T follicular helper cell (primary cell): ENCODE results near the gene ZNF830.
"Not testable (repeated sequence)": the region's sequence is repeated elsewhere in the genome, so short reads cannot be mapped to it uniquely, and the experiment has no call there.

Source experiments
- DNase-seq: peaks from one replicate; pipeline ENCODE4 v3.0.0-alpha.2; 2020; ENCODE audit warnings: low read depth

The ZNF830 gene

DNA sequence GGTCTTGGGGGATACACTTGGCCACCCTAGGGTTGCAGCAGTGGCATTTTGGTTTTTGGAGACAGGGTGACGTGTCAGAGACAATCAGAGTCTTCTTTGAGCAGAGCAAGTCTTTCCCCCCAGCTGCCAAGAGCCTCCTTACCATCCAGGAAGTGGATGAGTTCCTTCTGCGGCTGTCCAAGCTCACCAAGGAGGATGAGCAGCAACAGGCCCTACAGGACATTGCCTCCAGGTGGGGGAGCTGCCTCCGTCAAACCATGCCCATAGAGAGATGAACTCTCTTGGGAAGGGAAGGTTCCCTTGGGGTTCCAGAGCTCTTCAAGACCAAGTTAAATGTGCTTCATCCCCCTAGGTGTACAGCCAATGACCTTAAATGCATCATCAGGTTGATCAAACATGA is 30.3 kb downstream of the ZNF830 start:
- no peak for DNase-seq

DNA sequence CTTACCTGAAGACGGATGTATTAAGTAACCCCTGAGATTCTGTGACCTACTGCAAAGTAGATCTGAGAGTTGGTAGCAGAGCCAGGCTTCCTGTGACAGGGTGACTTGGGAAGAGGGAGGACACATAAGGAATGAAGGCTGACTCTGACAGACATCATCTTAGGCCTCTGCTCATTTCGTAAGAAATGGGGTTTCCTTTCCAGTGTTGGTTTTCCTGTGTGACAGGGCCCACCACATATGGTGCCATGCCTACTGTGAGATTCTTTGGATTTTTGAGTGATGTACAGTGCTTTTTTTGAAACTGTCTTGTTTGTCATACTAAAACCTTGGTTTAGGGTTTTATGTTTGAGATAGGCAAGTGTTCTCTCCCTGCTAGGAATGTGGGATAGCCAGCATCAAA is 31.7 kb downstream of the ZNF830 start:
- no peak for DNase-seq

DNA sequence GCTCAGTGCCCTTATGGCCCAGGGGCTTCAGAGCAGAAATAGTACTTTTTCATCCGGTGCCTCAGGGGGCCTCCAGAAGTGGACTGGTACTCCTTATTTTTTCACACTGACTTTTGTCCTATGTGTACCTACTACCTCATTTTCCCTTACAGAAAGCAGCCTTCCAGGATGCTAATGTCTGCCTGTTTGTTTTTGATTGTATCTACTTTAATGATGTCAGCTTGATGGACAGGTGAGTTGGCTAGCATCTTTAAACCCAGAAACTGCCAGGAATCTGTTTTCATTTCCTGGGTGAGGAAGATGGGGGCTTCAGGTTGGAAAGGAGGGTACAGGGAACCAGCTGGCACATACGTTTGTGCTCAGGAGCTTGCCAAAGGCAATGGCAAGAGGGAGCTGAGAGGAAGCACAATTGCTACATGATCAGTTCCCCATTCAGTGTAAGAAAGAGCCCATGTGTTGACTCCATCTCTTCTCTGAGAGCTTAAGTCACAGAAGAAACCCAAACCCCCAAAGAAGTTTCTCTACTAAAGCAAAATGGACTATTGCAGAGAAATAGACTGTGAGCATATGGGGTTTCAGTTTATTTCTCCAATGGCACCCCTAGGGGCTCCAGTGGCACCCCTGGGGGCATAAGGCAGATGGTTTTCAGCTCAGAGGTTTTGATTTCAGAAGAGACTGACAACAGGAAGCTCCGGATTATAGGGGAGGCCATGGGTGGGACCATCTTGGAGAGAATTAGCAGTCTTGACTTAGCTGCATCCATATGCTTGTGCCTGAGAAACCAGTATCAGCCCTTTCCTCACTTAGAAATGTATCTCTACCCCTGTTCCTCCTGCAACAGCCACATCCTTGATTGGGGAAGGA is 35.3 kb downstream of the ZNF830 start:
- DNase-seq: no peak

DNA sequence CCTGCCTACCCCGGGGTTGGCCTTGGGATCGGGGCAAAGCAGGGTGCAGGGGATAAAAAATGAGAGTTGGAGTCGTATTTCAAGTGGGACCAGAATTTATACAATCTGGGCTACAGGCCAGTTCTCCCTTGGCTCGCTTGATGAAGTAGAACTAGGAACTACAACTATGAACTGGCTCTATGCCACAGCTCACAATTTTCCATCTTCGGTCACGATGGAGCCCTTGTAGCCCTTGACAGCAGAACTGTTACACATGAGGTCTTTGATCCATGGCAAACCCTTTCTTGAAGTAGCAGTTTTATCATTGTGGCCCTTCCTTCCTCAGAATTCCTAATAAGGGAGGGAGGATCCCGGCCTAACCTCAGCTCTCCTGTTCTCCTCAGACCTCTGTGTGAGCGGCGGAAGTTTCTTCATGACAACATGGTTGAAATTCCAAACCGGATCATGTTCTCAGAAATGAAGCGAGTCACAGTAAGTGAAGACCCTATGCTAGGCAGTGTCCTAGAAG is 36.1 kb downstream of the ZNF830 start:
- no peak for DNase-seq

GRCh38 chr17:34998205-34998604 is 36.9 kb downstream of the ZNF830 start:
- DNase-seq: peak; percentile 67

DNA sequence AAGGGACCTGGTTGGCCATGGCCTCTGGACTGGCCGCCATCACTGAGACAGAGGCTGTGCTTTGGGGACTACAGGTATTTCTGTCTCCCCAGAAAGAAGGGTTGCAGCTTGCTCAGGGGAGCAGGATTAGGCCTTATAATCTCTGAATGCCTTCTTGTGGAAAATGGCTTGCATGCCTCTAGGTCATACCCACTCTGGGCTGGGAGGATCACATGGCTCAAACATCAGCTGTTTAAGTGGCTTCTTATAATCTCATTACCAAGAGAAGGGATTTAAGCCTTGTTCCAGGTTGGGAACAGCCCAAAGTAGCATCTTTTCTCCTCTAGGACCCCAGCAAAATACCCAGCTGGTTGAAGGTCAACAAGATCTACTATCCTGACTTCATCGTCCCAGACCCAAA is 38.1 kb downstream of the ZNF830 start:
- no peak for DNase-seq

GRCh38 chr17:35000965-35001364 is 39.6 kb downstream of the ZNF830 start:
- not testable (repeated sequence) for DNase-seq

- no peak for DNase-seq
Observed at GRCh38 chr17:35001549-35001948, 40.2 kb downstream of the ZNF830 start.

GRCh38 chr17:35002876-35003551 is 41.7 kb downstream of the ZNF830 start:
- no peak for DNase-seq

DNA sequence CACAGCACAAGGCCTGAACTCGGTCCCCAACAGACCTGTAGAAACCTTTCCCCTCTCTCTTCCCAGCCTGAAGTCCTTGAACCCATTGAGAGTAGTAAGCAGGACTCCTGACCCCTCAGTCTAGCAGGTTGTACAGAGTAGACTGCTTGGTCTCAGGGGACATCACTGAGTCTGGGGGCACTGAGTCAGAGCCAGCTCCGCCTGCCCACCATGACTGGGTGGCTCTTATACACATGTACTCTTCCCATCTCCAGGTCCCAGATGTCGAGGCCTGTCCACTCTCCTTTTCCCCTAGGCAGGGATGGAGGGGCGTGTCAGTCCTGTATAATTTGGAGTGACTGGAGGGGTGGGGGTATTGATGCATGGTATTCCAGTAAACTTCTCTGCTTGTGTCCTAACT is 42.4 kb downstream of the ZNF830 start:
- DNase-seq: no peak

- DNase-seq: no peak
Observed at GRCh38 chr17:35006345-35006744, 45.0 kb downstream of the ZNF830 start.

GRCh38 chr17:35006961-35007360 is 45.6 kb downstream of the ZNF830 start:
- no peak for DNase-seq

DNA sequence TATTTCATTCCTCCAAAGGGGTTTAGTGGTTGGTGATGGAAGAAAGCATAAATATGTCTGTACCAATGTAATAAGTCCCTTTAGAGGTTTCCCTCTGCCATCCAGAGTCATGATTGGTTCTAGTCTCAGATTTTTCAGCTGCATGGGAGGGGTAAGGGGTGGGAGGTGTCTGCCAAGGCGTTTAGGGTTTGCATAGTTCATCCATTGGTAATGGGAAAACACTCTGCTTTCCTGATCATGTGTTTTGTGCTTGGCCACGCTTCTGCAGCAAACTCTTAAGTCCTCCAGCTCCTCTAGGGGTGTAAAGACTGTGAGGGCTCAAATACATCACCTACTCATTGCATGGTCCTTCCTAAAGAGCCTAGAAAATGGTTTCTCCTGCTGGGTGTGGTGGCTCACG is 48.8 kb downstream of the ZNF830 start:
- no peak for DNase-seq

GRCh38 chr17:35011671-35012216 is 50.4 kb downstream of the ZNF830 start:
- no peak for DNase-seq
